ENCODE data around the gene WDPCP. TPM values are rescaled to one million over a fixed set of nuclear protein-coding genes. Genes with fewer than 3 reads are reported as not detected.
"Not testable (repeated sequence)": the region's sequence is repeated elsewhere in the genome, so short reads cannot be mapped to it uniquely, and the experiment has no call there.

WDPCP gene
- total RNA-seq, 2 donors from 2014 or later: 11.6 to 12.9 TPM

GRCh38 chr2:63402889-63403288 is 185.4 kb downstream of the WDPCP start:
- H3K4me1 Mint-ChIP-seq; ATAC-seq; H3K4me3 Mint-ChIP-seq; H3K36me3 Mint-ChIP-seq (ENCODE audit: low read depth); DNase-seq; H3K27ac Mint-ChIP-seq; H3K9me3 ChIP-seq (ENCODE audit: control insufficient read depth, low read length, poor library complexity, severe bottlenecking); H3K27me3 Mint-ChIP-seq: not testable (repeated sequence)

GRCh38 chr2:63399156-63399555 is 189.1 kb downstream of the WDPCP start:
- no peaks in the 10 kb centered on the region for H3K9me3 ChIP-seq (ENCODE audit: control insufficient read depth, low read length, poor library complexity, severe bottlenecking)
- Mint-ChIP-seq H3K27me3 (no peaks in the 10 kb centered on the region), H3K27ac (no peak overlapping the region), H3K36me3 (ENCODE audit: low read depth) (peaks cover 8% of the 10 kb centered on the region), H3K4me3 (no peak overlapping the region), H3K4me1 (no peaks in the 10 kb centered on the region)
- ATAC-seq (no peak), DNase-seq (no peak)

- H3K36me3 Mint-ChIP-seq (ENCODE audit: low read depth): peaks cover 7% of the 10 kb centered on the region
- no peak overlapping the region for H3K4me3 Mint-ChIP-seq
Observed at GRCh38 chr2:63379451-63379850, 208.8 kb downstream of the WDPCP start.

GRCh38 chr2:63378589-63378988 is 209.7 kb downstream of the WDPCP start:
- DNase-seq (no peak), ATAC-seq (no peak)
- Mint-ChIP-seq H3K4me1 (peaks cover 2% of the 10 kb centered on the region), H3K27me3 (no peaks in the 10 kb centered on the region), H3K36me3 (ENCODE audit: low read depth) (peaks cover 8% of the 10 kb centered on the region), H3K4me3 (no peak overlapping the region), H3K27ac (no peak overlapping the region)
- no peaks in the 10 kb centered on the region for H3K9me3 ChIP-seq (ENCODE audit: control insufficient read depth, low read length, poor library complexity, severe bottlenecking)

More at GRCh38 chr2:63379451-63379850, 208.8 kb downstream of the WDPCP start:
- DNase-seq (no peak), ATAC-seq (no peak)
- Mint-ChIP-seq H3K4me1 (peaks cover 2% of the 10 kb centered on the region), H3K27me3 (no peaks in the 10 kb centered on the region), H3K27ac (no peak overlapping the region)
- H3K9me3 ChIP-seq (ENCODE audit: control insufficient read depth, low read length, poor library complexity, severe bottlenecking): no peaks in the 10 kb centered on the region

- no peak overlapping the region for H3K27ac Mint-ChIP-seq
- no peak overlapping the region for H3K4me3 Mint-ChIP-seq
- no peaks in the 10 kb centered on the region for H3K4me1 Mint-ChIP-seq
- peaks cover 2% of the 10 kb centered on the region for H3K36me3 Mint-ChIP-seq (ENCODE audit: low read depth)
- no peak for ATAC-seq
- DNase-seq: no peak
- H3K9me3 ChIP-seq (ENCODE audit: control insufficient read depth, low read length, poor library complexity, severe bottlenecking): no peaks in the 10 kb centered on the region
- no peaks in the 10 kb centered on the region for H3K27me3 Mint-ChIP-seq
Observed at GRCh38 chr2:63374341-63374740, 213.9 kb downstream of the WDPCP start.

- DNase-seq: no peak
- Mint-ChIP-seq H3K4me3 (no peak overlapping the region), H3K36me3 (ENCODE audit: low read depth) (peaks cover 2% of the 10 kb centered on the region), H3K27me3 (no peaks in the 10 kb centered on the region), H3K4me1 (no peaks in the 10 kb centered on the region), H3K27ac (no peak overlapping the region)
- no peaks in the 10 kb centered on the region for H3K9me3 ChIP-seq (ENCODE audit: control insufficient read depth, low read length, poor library complexity, severe bottlenecking)
- ATAC-seq: no peak
Observed at GRCh38 chr2:63372549-63372948, 215.7 kb downstream of the WDPCP start.

- Mint-ChIP-seq H3K27ac (no peak overlapping the region), H3K27me3 (no peaks in the 10 kb centered on the region), H3K36me3 (ENCODE audit: low read depth) (peaks cover 2% of the 10 kb centered on the region), H3K4me3 (no peak overlapping the region), H3K4me1 (no peaks in the 10 kb centered on the region)
- no peaks in the 10 kb centered on the region for H3K9me3 ChIP-seq (ENCODE audit: control insufficient read depth, low read length, poor library complexity, severe bottlenecking)
- no peak for DNase-seq
- ATAC-seq: no peak
Observed at GRCh38 chr2:63369146-63369545, 219.1 kb downstream of the WDPCP start.

- Mint-ChIP-seq H3K27me3 (no peaks in the 10 kb centered on the region), H3K4me1 (no peaks in the 10 kb centered on the region), H3K27ac (no peak overlapping the region), H3K36me3 (ENCODE audit: low read depth) (no peaks in the 10 kb centered on the region), H3K4me3 (no peak overlapping the region)
- DNase-seq (no peak), ATAC-seq (no peak)
- no peaks in the 10 kb centered on the region for H3K9me3 ChIP-seq (ENCODE audit: control insufficient read depth, low read length, poor library complexity, severe bottlenecking)
Observed at GRCh38 chr2:63364866-63365265, 223.4 kb downstream of the WDPCP start.

GRCh38 chr2:63357722-63358121 is 230.6 kb downstream of the WDPCP start:
- ATAC-seq; H3K27ac Mint-ChIP-seq; H3K9me3 ChIP-seq (ENCODE audit: control insufficient read depth, low read length, poor library complexity, severe bottlenecking); H3K27me3 Mint-ChIP-seq; DNase-seq; H3K4me3 Mint-ChIP-seq; H3K36me3 Mint-ChIP-seq (ENCODE audit: low read depth); H3K4me1 Mint-ChIP-seq: not testable (repeated sequence)

GRCh38 chr2:63347361-63347760 is 240.9 kb downstream of the WDPCP start:
- no peak for ATAC-seq
- no peak overlapping the region for H3K4me3 Mint-ChIP-seq
- peaks cover 3% of the 10 kb centered on the region for H3K9me3 ChIP-seq (ENCODE audit: control insufficient read depth, low read length, poor library complexity, severe bottlenecking)
- H3K27me3 Mint-ChIP-seq: no peaks in the 10 kb centered on the region
- H3K27ac Mint-ChIP-seq: no peak overlapping the region
- H3K4me1 Mint-ChIP-seq: no peaks in the 10 kb centered on the region
- H3K36me3 Mint-ChIP-seq (ENCODE audit: low read depth): peaks cover 4% of the 10 kb centered on the region
- no peak for DNase-seq

GRCh38 chr2:63346411-63346810 is 241.9 kb downstream of the WDPCP start:
- H3K27me3 Mint-ChIP-seq: no peaks in the 10 kb centered on the region
- H3K27ac Mint-ChIP-seq: no peak overlapping the region
- DNase-seq (no peak), ATAC-seq (no peak)
- peaks cover 3% of the 10 kb centered on the region for H3K9me3 ChIP-seq (ENCODE audit: control insufficient read depth, low read length, poor library complexity, severe bottlenecking)
- H3K4me3 Mint-ChIP-seq: no peak overlapping the region
- peaks cover 4% of the 10 kb centered on the region for H3K36me3 Mint-ChIP-seq (ENCODE audit: low read depth)
- H3K4me1 Mint-ChIP-seq: no peaks in the 10 kb centered on the region

- Mint-ChIP-seq H3K4me3 (no peak overlapping the region), H3K36me3 (ENCODE audit: low read depth) (peaks cover 4% of the 10 kb centered on the region), H3K27ac (no peak overlapping the region), H3K4me1 (no peaks in the 10 kb centered on the region), H3K27me3 (no peaks in the 10 kb centered on the region)
- ATAC-seq (no peak), DNase-seq (no peak)
- H3K9me3 ChIP-seq (ENCODE audit: control insufficient read depth, low read length, poor library complexity, severe bottlenecking): peaks cover 3% of the 10 kb centered on the region
Observed at GRCh38 chr2:63345285-63345633, 243.0 kb downstream of the WDPCP start.

GRCh38 chr2:63344575-63345284 is 243.5 kb downstream of the WDPCP start:
- Mint-ChIP-seq H3K4me3 (no peak overlapping the region), H3K4me1 (no peaks in the 10 kb centered on the region), H3K36me3 (ENCODE audit: low read depth) (peaks cover 4% of the 10 kb centered on the region), H3K27me3 (no peaks in the 10 kb centered on the region), H3K27ac (no peak overlapping the region)
- ATAC-seq (no peak), DNase-seq (no peak)
- peaks cover 3% of the 10 kb centered on the region for H3K9me3 ChIP-seq (ENCODE audit: control insufficient read depth, low read length, poor library complexity, severe bottlenecking)

- H3K4me3 Mint-ChIP-seq: no peak overlapping the region
- no peak for ATAC-seq
Observed at GRCh38 chr2:63343397-63344109, 244.7 kb downstream of the WDPCP start.

More at GRCh38 chr2:63343397-63344109, 244.7 kb downstream of the WDPCP start:
- peaks cover 4% of the 10 kb centered on the region for H3K36me3 Mint-ChIP-seq (ENCODE audit: low read depth)
- no peak overlapping the region for H3K27ac Mint-ChIP-seq
- H3K9me3 ChIP-seq (ENCODE audit: control insufficient read depth, low read length, poor library complexity, severe bottlenecking): peaks cover 3% of the 10 kb centered on the region
- DNase-seq: no peak
- no peaks in the 10 kb centered on the region for H3K4me1 Mint-ChIP-seq
- H3K27me3 Mint-ChIP-seq: no peaks in the 10 kb centered on the region

All from T-helper 17 cell (primary cell).